HUES48 (cell line): ENCODE results near the gene DDRGK1.

ENCODE experiments used
- H3K27ac ChIP-seq: one replicate; pipeline ENCODE4 v1.7.0; 2013; ENCODE audit warnings: low read depth, low read length, inconsistent platforms
- H3K27me3 ChIP-seq: 2 replicates; pipeline ENCODE4 v1.6.1; 2013; ENCODE audit warnings: mild to moderate bottlenecking, low read length; ENCODE audit not compliant: control insufficient read depth, insufficient read depth
- H3K36me3 ChIP-seq: 2 replicates; pipeline ENCODE4 v1.6.1; 2013; ENCODE audit warnings: low read length; ENCODE audit not compliant: control insufficient read depth, insufficient read depth
- H3K4me1 ChIP-seq: 2 replicates; pipeline ENCODE4 v1.6.1; 2013; ENCODE audit warnings: mild to moderate bottlenecking, low read length; ENCODE audit not compliant: control insufficient read depth, insufficient read depth
- H3K4me3 ChIP-seq: 2 replicates; pipeline ENCODE4 v1.5.1; 2013; ENCODE audit warnings: mild to moderate bottlenecking, low read depth, low read length
- H3K9ac ChIP-seq: 2 replicates; pipeline ENCODE4 v1.6.1; 2013; ENCODE audit warnings: mild to moderate bottlenecking, low read depth, low read length, moderate library complexity
- H3K9me3 ChIP-seq: 2 replicates; pipeline ENCODE4 v1.6.1; 2013; ENCODE audit warnings: low read length; ENCODE audit not compliant: control insufficient read depth, insufficient read depth

DDRGK1 gene

GRCh38 chr20:3242172-3242692 is 37.8 kb upstream of the DDRGK1 start:
- H3K9me3 ChIP-seq = no peaks in the 10 kb centered on the region
- H3K4me1 ChIP-seq = peaks cover 6% of the 10 kb centered on the region; the same call in 1 of the 2 replicates
- H3K27ac ChIP-seq = no peak overlapping the region
- no peak overlapping the region for H3K9ac ChIP-seq
- no peaks in the 10 kb centered on the region for H3K36me3 ChIP-seq
- peaks cover 36% of the 10 kb centered on the region for H3K27me3 ChIP-seq
- H3K4me3 ChIP-seq = no peak overlapping the region

- Histone ChIP-seq H3K4me3 (peak overlapping the region; percentile 83; the same call in 1 of the 2 replicates), H3K27me3 (peaks cover 44% of the 10 kb centered on the region), H3K9me3 (no peaks in the 10 kb centered on the region), H3K36me3 (no peaks in the 10 kb centered on the region), H3K9ac (no peak overlapping the region), H3K27ac (no peak overlapping the region), H3K4me1 (peaks cover 6% of the 10 kb centered on the region; the same call in 1 of the 2 replicates)
Observed at GRCh38 chr20:3240776-3241363, 36.4 kb upstream of the DDRGK1 start.

GRCh38 chr20:3239867-3240775 is 35.6 kb upstream of the DDRGK1 start:
- Histone ChIP-seq H3K4me3 (peak overlapping the region; percentile 83), H3K27ac (no peak overlapping the region), H3K36me3 (no peaks in the 10 kb centered on the region), H3K4me1 (peaks cover 6% of the 10 kb centered on the region; the same call in 1 of the 2 replicates), H3K27me3 (peaks cover 44% of the 10 kb centered on the region), H3K9me3 (no peaks in the 10 kb centered on the region), H3K9ac (peak overlapping the region; percentile 4; the same call in 1 of the 2 replicates)

GRCh38 chr20:3239026-3239866 is 34.8 kb upstream of the DDRGK1 start, which contains the start of gene SLC4A11:
Gene SLC4A11 (minus strand): TSS chr20:3239190. CDS start chr20:3239137, 53 bp downstream.
- Histone ChIP-seq H3K9me3 (no peaks in the 10 kb centered on the region), H3K27ac (no peak within 1 kb of the TSS), H3K9ac (peak within 1 kb of the TSS; percentile 4; the same call in 1 of the 2 replicates), H3K4me1 (peaks cover 6% of the 10 kb centered on the region; the same call in 1 of the 2 replicates), H3K27me3 (peaks cover 44% of the 10 kb centered on the region), H3K36me3 (no peaks in the 10 kb centered on the region), H3K4me3 (peak within 1 kb of the TSS; percentile 83)

GRCh38 chr20:3238616-3239025 is 34.1 kb upstream of the DDRGK1 start:
- peaks cover 6% of the 10 kb centered on the region; the same call in 1 of the 2 replicates for H3K4me1 ChIP-seq
- H3K27ac ChIP-seq = no peak overlapping the region
- H3K9me3 ChIP-seq = no peaks in the 10 kb centered on the region
- H3K4me3 ChIP-seq = peak overlapping the region; percentile 83
- peaks cover 4% of the 10 kb centered on the region; the same call in 1 of the 2 replicates for H3K36me3 ChIP-seq
- H3K9ac ChIP-seq = no peak overlapping the region
- peaks cover 44% of the 10 kb centered on the region for H3K27me3 ChIP-seq

- H3K9ac ChIP-seq = no peak overlapping the region
- H3K36me3 ChIP-seq = peaks cover 4% of the 10 kb centered on the region; the same call in 1 of the 2 replicates
- peaks cover 6% of the 10 kb centered on the region; the same call in 1 of the 2 replicates for H3K4me1 ChIP-seq
- H3K27me3 ChIP-seq = peaks cover 44% of the 10 kb centered on the region
- H3K27ac ChIP-seq = no peak overlapping the region
- H3K9me3 ChIP-seq = no peaks in the 10 kb centered on the region
- H3K4me3 ChIP-seq = peak overlapping the region; percentile 83
Observed at GRCh38 chr20:3237958-3238615, 33.6 kb upstream of the DDRGK1 start.

- peaks cover 6% of the 10 kb centered on the region; the same call in 1 of the 2 replicates for H3K4me1 ChIP-seq
- H3K27ac ChIP-seq = no peak overlapping the region
- H3K9me3 ChIP-seq = no peaks in the 10 kb centered on the region
- no peak overlapping the region for H3K9ac ChIP-seq
- H3K36me3 ChIP-seq = peaks cover 4% of the 10 kb centered on the region; the same call in 1 of the 2 replicates
- H3K4me3 ChIP-seq = peak overlapping the region; percentile 83
- peaks cover 44% of the 10 kb centered on the region for H3K27me3 ChIP-seq
Observed at GRCh38 chr20:3237011-3237957, 32.8 kb upstream of the DDRGK1 start.

- no peak overlapping the region for H3K4me3 ChIP-seq
- peaks cover 6% of the 10 kb centered on the region; the same call in 1 of the 2 replicates for H3K4me1 ChIP-seq
- H3K27ac ChIP-seq = no peak overlapping the region
- H3K9me3 ChIP-seq = no peaks in the 10 kb centered on the region
- H3K27me3 ChIP-seq = peaks cover 35% of the 10 kb centered on the region
- H3K36me3 ChIP-seq = peaks cover 17% of the 10 kb centered on the region; the same call in 1 of the 2 replicates
- no peak overlapping the region for H3K9ac ChIP-seq
Observed at GRCh38 chr20:3235666-3236324, 31.3 kb upstream of the DDRGK1 start.

- Histone ChIP-seq H3K9ac (no peak overlapping the region), H3K27ac (no peak overlapping the region), H3K36me3 (peaks cover 25% of the 10 kb centered on the region; the same call in 1 of the 2 replicates), H3K27me3 (peaks cover 22% of the 10 kb centered on the region), H3K4me1 (peaks cover 6% of the 10 kb centered on the region; the same call in 1 of the 2 replicates), H3K4me3 (no peak overlapping the region), H3K9me3 (no peaks in the 10 kb centered on the region)
Observed at GRCh38 chr20:3233991-3234498, 29.6 kb upstream of the DDRGK1 start.
